Measurements from ENCODE around the gene ZBTB5.

ZBTB5 gene

DNA sequence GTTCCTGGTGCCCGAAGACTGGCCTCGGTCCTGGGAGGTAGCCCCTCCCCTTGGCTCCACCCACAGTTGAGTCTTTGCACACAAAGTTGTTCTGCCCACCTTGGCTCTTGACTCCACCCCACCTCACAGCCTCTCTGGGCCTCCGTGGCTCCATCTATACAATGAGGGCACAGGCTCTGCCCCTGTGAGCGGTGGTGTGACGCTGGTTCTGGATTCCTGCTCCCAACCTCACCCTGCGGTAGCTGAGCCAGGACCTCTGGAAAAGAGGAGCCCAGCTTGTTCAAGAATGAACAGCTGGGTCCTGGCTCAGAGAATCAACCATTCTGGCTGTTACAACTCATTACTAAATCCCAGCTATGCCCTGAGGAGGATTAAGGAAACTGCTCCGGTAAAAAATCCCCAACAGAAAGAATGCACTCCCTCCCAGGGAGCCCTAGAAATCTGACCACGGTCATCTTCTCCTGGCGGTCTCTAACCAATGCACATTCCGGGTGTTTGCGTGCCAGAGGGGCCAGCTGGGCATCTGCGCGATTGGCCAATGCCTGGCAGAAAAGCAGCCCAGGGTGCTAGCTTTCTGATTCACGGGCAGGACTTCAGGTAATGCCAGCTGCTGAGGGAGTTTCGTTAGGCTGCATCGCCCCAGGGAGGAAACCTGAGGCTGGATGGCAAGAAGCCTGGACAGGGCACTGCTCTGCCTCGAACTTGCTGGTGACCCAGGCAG lies 52.7 kb downstream of the ZBTB5 start:
- no peaks in the 10 kb centered on the region for H3K27me3 ChIP-seq (ENCODE audit: insufficient read depth, low read length)
- H2AFZ ChIP-seq (ENCODE audit: insufficient read depth, low read length, poor library complexity): no peak overlapping the region
- H3K4me1 ChIP-seq (ENCODE audit: control insufficient read depth in 1 of 2, insufficient read depth in 2 of 2, low read length in 2 of 2): peaks cover 9 to 12% of the 10 kb centered on the region in 2 experiments
- H3K79me1 ChIP-seq (ENCODE audit: low read length): peaks cover 6% of the 10 kb centered on the region
- H4K91ac ChIP-seq (ENCODE audit: low read depth, low read length): no peak overlapping the region
- no peak overlapping the region for H3K23ac ChIP-seq (ENCODE audit: low read length)
- no peaks in the 10 kb centered on the region for H3K79me2 ChIP-seq (ENCODE audit: control insufficient read depth, insufficient read depth, low read length, poor library complexity)
- H3K4me3 ChIP-seq (ENCODE audit: low read depth, low read length): no peak overlapping the region
- no peak overlapping the region for H3K27ac ChIP-seq (ENCODE audit: low read depth, low read length)
- H2AK5ac ChIP-seq (ENCODE audit: low read length): no peak overlapping the region
- DNase-seq: no peak
- H2BK5ac ChIP-seq (ENCODE audit: low read depth, low read length, poor library complexity): no peak overlapping the region
- H4K12ac ChIP-seq (ENCODE audit: low read depth, low read length): no peak overlapping the region
- no CpG with 5 or more reads among the region's 17 CpGs for WGBS (ENCODE audit: extremely low coverage, insufficient coverage, insufficient read length)
- H3K9ac ChIP-seq (ENCODE audit: low read length): no peak overlapping the region
- H3K14ac ChIP-seq (ENCODE audit: low read length): no peak overlapping the region
- H3K9me3 ChIP-seq (ENCODE audit: insufficient read depth, low read depth, low read length): no peaks in the 10 kb centered on the region
- no peak overlapping the region for H3K4me2 ChIP-seq (ENCODE audit: low read length)
- H2BK12ac ChIP-seq (ENCODE audit: low read length): no peak overlapping the region
- H3K36me3 ChIP-seq (ENCODE audit: control insufficient read depth in 1 of 2, insufficient read depth in 2 of 2, low read length in 2 of 2): no peaks in the 10 kb centered on the region
- no peak overlapping the region for H3K4ac ChIP-seq (ENCODE audit: low read depth, low read length)
- H4K8ac ChIP-seq (ENCODE audit: low read depth, low read length): no peak overlapping the region
- H2BK120ac ChIP-seq (ENCODE audit: insufficient read depth, low read length, poor library complexity): no peak overlapping the region
- no peak overlapping the region for H3K18ac ChIP-seq (ENCODE audit: low read length)

DNA sequence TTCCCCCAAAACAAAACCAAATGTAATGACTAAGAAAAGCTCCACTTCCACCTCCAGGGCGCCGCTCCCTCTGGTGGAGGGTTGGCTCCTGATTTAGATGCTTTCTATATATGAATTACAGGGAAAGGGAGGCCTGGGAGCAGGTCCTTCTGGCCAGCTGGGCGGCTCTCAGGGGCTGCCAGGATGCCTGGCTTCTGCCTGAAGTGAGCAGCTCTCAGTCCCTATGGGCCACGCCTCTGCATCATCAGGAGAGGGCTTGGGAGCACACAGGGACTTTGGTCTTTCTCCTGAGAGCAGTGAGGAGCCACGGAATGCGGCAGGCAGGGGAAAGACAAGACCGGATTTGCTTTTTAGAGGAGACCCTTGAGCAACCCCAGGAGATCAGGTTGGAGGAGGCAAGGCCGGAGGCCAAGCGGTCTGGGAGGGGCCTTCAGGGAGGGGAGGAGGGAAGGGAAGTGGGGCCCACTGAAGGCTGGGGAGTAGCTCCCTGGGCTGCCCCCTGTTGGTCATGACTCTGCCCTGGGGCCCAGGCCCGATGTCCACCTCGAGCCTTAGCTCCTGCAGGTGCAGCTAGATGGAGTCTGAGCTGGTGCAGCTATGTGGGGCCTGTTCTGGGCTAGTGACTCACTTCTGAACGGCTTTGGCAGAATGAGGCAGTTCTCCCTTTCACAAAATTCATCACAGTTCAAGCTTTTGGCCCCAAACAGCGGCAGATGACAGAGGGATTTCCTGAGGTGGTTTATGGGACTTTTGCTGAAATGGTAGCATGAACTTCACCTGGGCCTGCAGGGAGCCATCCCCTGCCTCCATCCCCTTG lies 54.1 kb downstream of the ZBTB5 start:
- H4K91ac ChIP-seq (ENCODE audit: low read depth, low read length): no peak overlapping the region
- H3K79me1 ChIP-seq (ENCODE audit: low read length): peaks cover 6% of the 10 kb centered on the region
- no peak overlapping the region for H3K4me3 ChIP-seq (ENCODE audit: low read depth, low read length)
- no peaks in the 10 kb centered on the region for H3K9me3 ChIP-seq (ENCODE audit: insufficient read depth, low read depth, low read length)
- H3K27ac ChIP-seq (ENCODE audit: low read depth, low read length): no peak overlapping the region
- H3K9ac ChIP-seq (ENCODE audit: low read length): no peak overlapping the region
- no peak overlapping the region for H2BK12ac ChIP-seq (ENCODE audit: low read length)
- no CpG with 5 or more reads among the region's 13 CpGs for WGBS (ENCODE audit: extremely low coverage, insufficient coverage, insufficient read length)
- peaks cover 9 to 12% of the 10 kb centered on the region in 2 experiments for H3K4me1 ChIP-seq (ENCODE audit: control insufficient read depth in 1 of 2, insufficient read depth in 2 of 2, low read length in 2 of 2)
- H3K27me3 ChIP-seq (ENCODE audit: insufficient read depth, low read length): no peaks in the 10 kb centered on the region
- H2BK5ac ChIP-seq (ENCODE audit: low read depth, low read length, poor library complexity): no peak overlapping the region
- H2AK5ac ChIP-seq (ENCODE audit: low read length): no peak overlapping the region
- no peaks in the 10 kb centered on the region for H3K79me2 ChIP-seq (ENCODE audit: control insufficient read depth, insufficient read depth, low read length, poor library complexity)
- H3K36me3 ChIP-seq (ENCODE audit: control insufficient read depth in 1 of 2, insufficient read depth in 2 of 2, low read length in 2 of 2): no peaks in the 10 kb centered on the region
- H3K4me2 ChIP-seq (ENCODE audit: low read length): no peak overlapping the region
- no peak overlapping the region for H2BK120ac ChIP-seq (ENCODE audit: insufficient read depth, low read length, poor library complexity)
- no peak overlapping the region for H4K8ac ChIP-seq (ENCODE audit: low read depth, low read length)
- H4K12ac ChIP-seq (ENCODE audit: low read depth, low read length): no peak overlapping the region
- no peak overlapping the region for H2AFZ ChIP-seq (ENCODE audit: insufficient read depth, low read length, poor library complexity)
- no peak overlapping the region for H3K18ac ChIP-seq (ENCODE audit: low read length)
- no peak for DNase-seq
- H3K14ac ChIP-seq (ENCODE audit: low read length): no peak overlapping the region
- H3K4ac ChIP-seq (ENCODE audit: low read depth, low read length): no peak overlapping the region
- no peak overlapping the region for H3K23ac ChIP-seq (ENCODE audit: low read length)

DNA sequence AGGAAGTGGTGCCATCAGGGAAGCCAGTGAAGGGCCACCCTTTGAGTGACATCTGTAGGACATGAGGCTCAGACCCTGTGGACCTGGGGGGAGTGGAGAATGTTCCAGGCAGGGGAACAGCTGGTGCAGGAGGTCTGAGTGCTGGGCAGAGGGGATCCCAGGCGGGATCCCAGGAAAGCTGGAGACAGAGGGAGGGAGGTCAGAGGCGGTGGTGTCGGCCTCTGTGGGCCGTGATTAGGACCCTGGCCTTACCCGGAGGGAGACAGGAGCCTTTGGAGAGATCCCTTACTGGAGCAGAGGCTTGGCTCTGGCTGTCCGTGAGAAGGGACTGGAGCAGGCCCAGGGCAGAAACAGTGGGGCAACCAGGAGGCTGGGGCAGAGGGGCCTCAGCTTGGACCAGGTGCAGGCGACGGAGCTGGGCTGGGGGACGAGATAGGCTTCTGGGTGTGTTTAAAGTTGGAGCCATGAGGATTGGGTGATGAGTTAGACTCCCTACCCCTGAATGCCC lies 54.8 kb downstream of the ZBTB5 start:
- Histone ChIP-seq H3K79me2 (ENCODE audit: control insufficient read depth, insufficient read depth, low read length, poor library complexity) (no peaks in the 10 kb centered on the region), H3K4me1 (ENCODE audit: control insufficient read depth in 1 of 2, insufficient read depth in 2 of 2, low read length in 2 of 2) (peaks cover 9% of the 10 kb centered on the region in 2 experiments), H2BK5ac (ENCODE audit: low read depth, low read length, poor library complexity) (no peak overlapping the region), H3K4ac (ENCODE audit: low read depth, low read length) (no peak overlapping the region), H2BK12ac (ENCODE audit: low read length) (no peak overlapping the region), H3K9me3 (ENCODE audit: insufficient read depth, low read depth, low read length) (no peaks in the 10 kb centered on the region), H3K27me3 (ENCODE audit: insufficient read depth, low read length) (no peaks in the 10 kb centered on the region), H3K18ac (ENCODE audit: low read length) (no peak overlapping the region), H4K8ac (ENCODE audit: low read depth, low read length) (no peak overlapping the region), H4K91ac (ENCODE audit: low read depth, low read length) (no peak overlapping the region), H3K36me3 (ENCODE audit: control insufficient read depth in 1 of 2, insufficient read depth in 2 of 2, low read length in 2 of 2) (no peaks in the 10 kb centered on the region), H3K9ac (ENCODE audit: low read length) (no peak overlapping the region), H3K27ac (ENCODE audit: low read depth, low read length) (no peak overlapping the region), H3K14ac (ENCODE audit: low read length) (no peak overlapping the region), H2AK5ac (ENCODE audit: low read length) (no peak overlapping the region), H3K4me3 (ENCODE audit: low read depth, low read length) (no peak overlapping the region), H4K12ac (ENCODE audit: low read depth, low read length) (no peak overlapping the region), H2AFZ (ENCODE audit: insufficient read depth, low read length, poor library complexity) (no peak overlapping the region), H3K79me1 (ENCODE audit: low read length) (peaks cover 6% of the 10 kb centered on the region), H3K4me2 (ENCODE audit: low read length) (no peak overlapping the region), H2BK120ac (ENCODE audit: insufficient read depth, low read length, poor library complexity) (no peak overlapping the region), H3K23ac (ENCODE audit: low read length) (no peak overlapping the region)
- WGBS (ENCODE audit: extremely low coverage, insufficient coverage, insufficient read length): no CpG with 5 or more reads among the region's 9 CpGs
- DNase-seq: no peak

DNA sequence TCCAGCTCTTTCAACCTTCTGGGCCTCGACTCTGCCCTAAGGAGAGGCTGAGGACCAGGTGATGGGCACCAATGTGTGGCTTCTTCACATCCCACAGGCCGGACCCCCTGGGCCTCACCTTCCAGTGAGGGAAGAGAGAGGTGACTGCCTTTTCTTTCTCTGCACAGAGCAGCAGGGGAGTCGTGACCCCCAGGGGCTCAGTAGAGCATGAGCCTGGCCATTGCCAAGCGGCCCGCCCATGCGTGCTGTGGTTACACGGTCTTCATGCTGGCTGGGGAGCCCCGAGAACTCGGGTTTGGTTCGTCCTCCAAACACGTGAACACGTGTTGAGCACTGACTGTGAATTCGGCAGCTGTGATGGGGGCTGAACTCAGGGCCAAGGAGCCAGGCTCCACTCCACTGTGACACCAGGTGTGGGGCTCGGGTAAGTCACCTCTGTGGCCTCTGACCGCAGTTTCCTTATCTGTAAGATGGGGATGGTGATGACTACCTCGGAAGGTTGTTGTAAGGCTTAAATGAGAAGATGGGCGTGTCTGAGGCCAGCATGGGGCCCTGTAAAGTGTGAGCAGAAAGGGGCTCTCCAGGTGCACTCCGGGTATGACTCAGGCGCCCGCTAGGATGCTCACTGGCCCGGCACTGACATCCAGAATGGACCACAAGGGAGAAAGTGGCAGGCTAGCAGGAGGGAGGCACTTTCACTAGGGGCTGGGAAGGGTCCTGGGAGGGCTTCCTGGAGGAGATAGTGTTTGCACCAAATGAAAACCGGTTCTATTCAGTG lies 56.1 kb downstream of the ZBTB5 start:
- no peak overlapping the region for H2AK5ac ChIP-seq (ENCODE audit: low read length)
- no peak overlapping the region for H2AFZ ChIP-seq (ENCODE audit: insufficient read depth, low read length, poor library complexity)
- H3K27me3 ChIP-seq (ENCODE audit: insufficient read depth, low read length): no peaks in the 10 kb centered on the region
- no peak overlapping the region for H2BK12ac ChIP-seq (ENCODE audit: low read length)
- H3K4me1 ChIP-seq (ENCODE audit: control insufficient read depth in 1 of 2, insufficient read depth in 2 of 2, low read length in 2 of 2): peaks cover 5 to 6% of the 10 kb centered on the region in 2 experiments
- WGBS (ENCODE audit: extremely low coverage, insufficient coverage, insufficient read length): no CpG with 5 or more reads among the region's 22 CpGs
- no peak overlapping the region for H3K4me2 ChIP-seq (ENCODE audit: low read length)
- H3K4ac ChIP-seq (ENCODE audit: low read depth, low read length): no peak overlapping the region
- no peak overlapping the region for H2BK5ac ChIP-seq (ENCODE audit: low read depth, low read length, poor library complexity)
- H3K14ac ChIP-seq (ENCODE audit: low read length): no peak overlapping the region
- no peak overlapping the region for H3K23ac ChIP-seq (ENCODE audit: low read length)
- no peaks in the 10 kb centered on the region for H3K79me1 ChIP-seq (ENCODE audit: low read length)
- H2BK120ac ChIP-seq (ENCODE audit: insufficient read depth, low read length, poor library complexity): no peak overlapping the region
- no peak overlapping the region for H4K12ac ChIP-seq (ENCODE audit: low read depth, low read length)
- H3K79me2 ChIP-seq (ENCODE audit: control insufficient read depth, insufficient read depth, low read length, poor library complexity): no peaks in the 10 kb centered on the region
- no peak overlapping the region for H3K9ac ChIP-seq (ENCODE audit: low read length)
- no peaks in the 10 kb centered on the region for H3K9me3 ChIP-seq (ENCODE audit: insufficient read depth, low read depth, low read length)
- no peak overlapping the region for H4K91ac ChIP-seq (ENCODE audit: low read depth, low read length)
- no peak overlapping the region for H3K27ac ChIP-seq (ENCODE audit: low read depth, low read length)
- no peak overlapping the region for H3K4me3 ChIP-seq (ENCODE audit: low read depth, low read length)
- no peak overlapping the region for H3K18ac ChIP-seq (ENCODE audit: low read length)
- DNase-seq: peak; percentile 80 to 83
- H4K8ac ChIP-seq (ENCODE audit: low read depth, low read length): no peak overlapping the region
- H3K36me3 ChIP-seq (ENCODE audit: control insufficient read depth in 1 of 2, insufficient read depth in 2 of 2, low read length in 2 of 2): no peaks in the 10 kb centered on the region

All from trophoblast cell (in vitro differentiated cells and primary cell).